C4-2B (cell line): ENCODE data around the gene ARMC3.
"Not testable (repeated sequence)": the region's sequence is repeated elsewhere in the genome, so short reads cannot be mapped to it uniquely, and the experiment has no call there.

Source experiments
- H3K27ac ChIP-seq: fragments of 450-650 bp; 2 replicates; pipeline ENCODE4 v1.5.1; 2017
- CTCF ChIP-seq: fragments of 450-650 bp; conservative IDR thresholded peaks from 2 replicates; pipeline ENCODE4 v1.5.1; 2017; ENCODE audit warnings: mild to moderate bottlenecking
- ZFX ChIP-seq: fragments of 450-650 bp; IDR thresholded peaks from 2 replicates; pipeline ENCODE4 v1.6.1; 2017

Gene ARMC3

GRCh38 chr10:23063973-23064812 lies 136.3 kb downstream of the ARMC3 start:
- TF ChIP-seq ZFX, result no peak
- no peak for TF ChIP-seq CTCF
- H3K27ac ChIP-seq, result no peak overlapping the region; the same call in 1 of the 2 replicates

DNA sequence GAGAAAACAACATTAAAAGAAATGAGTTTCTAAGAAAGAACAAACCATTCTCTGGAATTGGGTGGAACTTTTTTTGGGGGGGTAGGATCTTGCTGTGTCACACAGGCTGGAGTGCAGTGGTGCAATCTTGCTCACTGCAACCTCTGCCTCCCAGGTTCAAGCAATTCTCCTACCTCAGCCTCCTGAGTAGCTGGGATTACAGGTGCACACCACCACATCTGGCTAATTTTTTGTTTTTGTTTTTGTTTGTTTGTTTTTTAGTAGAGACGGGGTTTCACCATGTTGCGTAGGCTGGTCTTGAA lies 136.9 kb downstream of the ARMC3 start:
- H3K27ac ChIP-seq, result peak overlapping the region; percentile 23

GRCh38 chr10:23065181-23065948 lies 137.5 kb downstream of the ARMC3 start:
- peak overlapping the region; percentile 23 for H3K27ac ChIP-seq
- TF ChIP-seq CTCF, result no peak
- TF ChIP-seq ZFX, result no peak

GRCh38 chr10:23067337-23067736 lies 139.5 kb downstream of the ARMC3 start:
- no peak overlapping the region for H3K27ac ChIP-seq
- no peak for TF ChIP-seq ZFX
- TF ChIP-seq CTCF, result no peak

GRCh38 chr10:23067939-23068775 lies 140.3 kb downstream of the ARMC3 start:
- no peak overlapping the region for H3K27ac ChIP-seq
- TF ChIP-seq CTCF, result peak; percentile 92
- no peak for TF ChIP-seq ZFX

GRCh38 chr10:23069019-23069815 lies 141.4 kb downstream of the ARMC3 start:
- H3K27ac ChIP-seq, result no peak overlapping the region
- TF ChIP-seq CTCF (no peak), ZFX (no peak)

DNA sequence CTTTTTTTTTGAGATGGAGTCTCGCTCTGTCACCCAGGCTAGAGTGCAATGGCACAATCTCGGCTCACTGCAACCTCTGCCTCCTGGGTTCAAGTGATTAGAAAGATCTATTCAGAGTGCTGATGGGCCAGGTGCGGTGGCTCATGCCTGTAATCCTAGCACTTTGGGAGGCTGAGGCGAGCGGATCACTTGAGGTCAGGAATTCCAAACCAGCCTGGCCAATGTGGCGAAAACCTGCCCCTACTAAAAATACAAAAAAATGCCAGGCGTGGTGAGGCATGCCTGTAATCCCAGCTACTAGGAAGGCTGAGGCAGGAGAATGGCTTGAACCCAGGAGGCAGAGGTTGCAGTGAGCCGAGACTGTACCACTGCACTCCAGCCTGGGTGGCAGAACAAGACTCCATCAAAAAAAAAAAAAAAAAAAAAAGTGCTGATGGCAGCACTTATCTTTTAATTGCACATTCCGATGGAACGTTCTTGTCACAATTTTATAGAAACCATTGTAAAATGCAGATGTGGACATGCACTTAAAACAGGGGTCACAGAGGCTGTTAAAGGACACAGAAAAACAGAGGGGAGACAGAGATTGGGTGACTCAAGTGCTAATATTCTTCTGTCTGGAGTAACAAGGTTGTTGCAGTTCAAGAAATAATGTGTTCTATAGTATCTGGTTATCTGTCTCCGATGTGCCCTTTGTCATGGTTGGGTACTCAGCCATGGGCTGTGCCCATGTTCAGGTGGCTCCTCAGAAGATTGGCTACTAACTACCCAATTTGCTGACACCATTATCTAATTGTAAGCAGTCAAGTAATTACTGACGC lies 142.4 kb downstream of the ARMC3 start:
- not testable (repeated sequence) for H3K27ac ChIP-seq
